GM12878 (cell line): Measurements from ENCODE around the gene RRP1B. TPM values are rescaled to one million over a fixed set of nuclear protein-coding genes. Genes with fewer than 3 reads are reported as not detected.

Experiments
- BACH1 ChIP-seq: fragments of 450-650 bp; IDR thresholded peaks from 2 replicates; pipeline ENCODE4 v1.6.1; 2017; ENCODE audit warnings: mild to moderate bottlenecking, borderline replicate concordance
- CUX1 ChIP-seq: IDR thresholded peaks from 2 replicates; pipeline ENCODE4 v1.6.1; 2012; ENCODE audit warnings: improper control_type of control experiment, low read depth, low read length; ENCODE audit not compliant: insufficient replicate concordance
- GABPA ChIP-seq: IDR thresholded peaks from 2 replicates; pipeline ENCODE4 v1.6.1; 2014; ENCODE audit warnings: antibody characterized with exemption, low read depth, mild to moderate bottlenecking, inconsistent platforms
- KLF5 ChIP-seq: fragments of 450-650 bp; IDR thresholded peaks from 2 replicates; pipeline ENCODE4 v1.6.1; 2014; ENCODE audit warnings: mild to moderate bottlenecking; ENCODE audit not compliant: partially characterized antibody
- MYC ChIP-seq: IDR thresholded peaks from 2 replicates; pipeline ENCODE4 v1.6.1; 2011; ENCODE audit warnings: mild to moderate bottlenecking, low read length, moderate library complexity, inconsistent platforms; ENCODE audit not compliant: insufficient read depth, insufficient replicate concordance, insufficient read length, severe bottlenecking
- NRF1 ChIP-seq: conservative IDR thresholded peaks from 2 replicates; pipeline ENCODE4 v1.6.1; 2011; ENCODE audit warnings: mild to moderate bottlenecking, low read depth, low read length, improper control_type of control experiment
- POU2F2 ChIP-seq: IDR thresholded peaks from 3 replicates; pipeline ENCODE4 v1.6.1; 2011; ENCODE audit warnings: low read depth, mild to moderate bottlenecking, low read length, borderline replicate concordance
- SIX5 ChIP-seq: IDR thresholded peaks from 2 replicates; pipeline ENCODE4 v1.6.1; 2011; ENCODE audit warnings: mild to moderate bottlenecking, low read depth, low read length, moderate library complexity; ENCODE audit not compliant: severe bottlenecking
- polyA plus RNA-seq, 11 experiments: library from polyadenylated mRNA; depleted of rRNA in 4 of 11; unstranded in 6 of 11; stranded (reverse) in 5 of 11; fragments of >200 nt; fragmentation: Nextera tagmentation in 4 of 11; fragmentation: Illumina TruSeq in 1 of 11; extraction: Ambion mirVana in 4 of 11; extraction: Trizol in 1 of 11; gene quantifications; 1 replicate in 1 of 11; 2 replicates in 10 of 11; pipeline versions ENCODE4 v1.2.1 to v1.2.3, GENCODE V29; 2011 to 2016; ENCODE audit warnings: inconsistent platforms in 2 of 11, missing spikeins in 2 of 11, low read depth in 1 of 11
- total RNA-seq, 4 experiments: library from RNA; depleted of rRNA in 3 of 4; stranded (reverse); fragments of >200 nt in 3 of 4; fragmentation: Illumina TruSeq in 1 of 4; extraction: Trizol in 1 of 4; gene quantifications; 2 replicates each; pipeline versions ENCODE4 v1.2.1 to v1.2.3, GENCODE V29; 2013 to 2021

The RRP1B gene
- total and polyA plus RNA-seq, 10 of the 15 experiments (the other 5 are each of a cell fraction or from before 2014, with no cell fraction given): 8.1 to 57.4 (median 38.1) TPM

DNA sequence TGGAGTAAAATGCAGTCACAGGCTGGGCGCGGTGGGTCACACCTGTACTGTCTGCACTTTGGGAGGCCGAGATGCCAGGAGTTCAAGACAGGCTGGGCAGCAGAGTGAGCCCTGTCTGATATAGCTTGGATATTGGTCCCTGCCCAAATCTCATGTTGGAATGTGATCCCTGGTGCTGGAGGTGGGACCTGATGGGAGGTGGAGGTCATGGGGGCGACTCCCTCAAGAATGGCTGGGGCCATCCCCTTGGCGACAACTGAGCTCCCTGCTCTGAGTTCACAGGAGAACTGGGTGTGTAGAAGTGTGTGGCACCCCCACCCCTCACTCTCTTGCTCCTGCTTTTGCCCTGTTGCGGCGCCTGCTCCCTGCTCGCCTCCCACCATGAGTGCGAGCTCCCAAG lies 48.1 kb downstream of the RRP1B start (continued):
- no peak for TF ChIP-seq BACH1
- no peak for TF ChIP-seq POU2F2
- no peak for TF ChIP-seq SIX5
- TF ChIP-seq KLF5: no peak
- TF ChIP-seq GABPA: no peak
- no peak for TF ChIP-seq MYC
- TF ChIP-seq CUX1: no peak
- TF ChIP-seq NRF1: no peak
